OCI-LY3 (cell line): ENCODE data around the gene PELI3.

Experiments used
- EZH2phosphoT487 ChIP-seq: fragments of 200-600 bp; shearing (Covaris generic); IDR thresholded peaks from 2 replicates; pipeline ENCODE4 v1.6.1; 2018; ENCODE audit warnings: antibody characterized with exemption, mixed run types, low read depth
- TF ChIP-seq, protein P1 (sequence below): fragments of 200-600, 300-600 bp; sonication (generic); IDR thresholded peaks from 2 replicates; pipeline ENCODE4 v1.5.1; 2014; ENCODE audit warnings: antibody characterized with exemption, low read length, low read depth

DNA sequence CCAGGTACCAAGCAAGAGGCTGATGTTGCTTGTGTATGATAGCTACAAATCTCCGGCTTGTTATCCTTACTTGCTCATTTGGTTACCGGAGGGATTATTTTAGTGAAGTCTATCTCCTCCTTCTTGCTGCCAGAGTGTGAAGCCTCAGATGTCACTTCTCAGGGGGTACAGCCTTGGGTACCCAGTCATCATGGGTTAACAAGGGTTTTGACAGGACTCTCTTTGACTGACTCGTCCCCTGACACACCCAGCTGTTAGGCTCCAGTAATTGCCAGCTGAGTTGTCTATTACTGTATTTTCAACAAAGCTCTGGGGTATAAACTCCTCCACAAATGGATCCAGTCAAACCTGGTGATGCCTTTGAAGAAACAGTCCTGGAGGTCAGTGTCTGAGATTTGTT lies 11.9 kb upstream of the PELI3 start:
- TF ChIP-seq, protein P1, sequence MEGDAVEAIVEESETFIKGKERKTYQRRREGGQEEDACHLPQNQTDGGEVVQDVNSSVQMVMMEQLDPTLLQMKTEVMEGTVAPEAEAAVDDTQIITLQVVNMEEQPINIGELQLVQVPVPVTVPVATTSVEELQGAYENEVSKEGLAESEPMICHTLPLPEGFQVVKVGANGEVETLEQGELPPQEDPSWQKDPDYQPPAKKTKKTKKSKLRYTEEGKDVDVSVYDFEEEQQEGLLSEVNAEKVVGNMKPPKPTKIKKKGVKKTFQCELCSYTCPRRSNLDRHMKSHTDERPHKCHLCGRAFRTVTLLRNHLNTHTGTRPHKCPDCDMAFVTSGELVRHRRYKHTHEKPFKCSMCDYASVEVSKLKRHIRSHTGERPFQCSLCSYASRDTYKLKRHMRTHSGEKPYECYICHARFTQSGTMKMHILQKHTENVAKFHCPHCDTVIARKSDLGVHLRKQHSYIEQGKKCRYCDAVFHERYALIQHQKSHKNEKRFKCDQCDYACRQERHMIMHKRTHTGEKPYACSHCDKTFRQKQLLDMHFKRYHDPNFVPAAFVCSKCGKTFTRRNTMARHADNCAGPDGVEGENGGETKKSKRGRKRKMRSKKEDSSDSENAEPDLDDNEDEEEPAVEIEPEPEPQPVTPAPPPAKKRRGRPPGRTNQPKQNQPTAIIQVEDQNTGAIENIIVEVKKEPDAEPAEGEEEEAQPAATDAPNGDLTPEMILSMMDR = no peak
- TF ChIP-seq EZH2phosphoT487 = no peak
